Karpas-422 (cell line): ENCODE measurements around the gene CDON. TPM values are rescaled to one million over a fixed set of nuclear protein-coding genes. Genes with fewer than 3 reads are reported as not detected.
"Not testable (repeated sequence)": the region's sequence is repeated elsewhere in the genome, so short reads cannot be mapped to it uniquely, and the experiment has no call there.

Experiments used
- DNase-seq: peaks from one replicate; pipeline ENCODE4 v3.0.0-alpha.2; 2015
- H2AFZ ChIP-seq: fragments of 200-600 bp; sonication (generic); 2 replicates; pipeline ENCODE4 v1.6.1; 2014; ENCODE audit warnings: antibody characterized with exemption, low read length, mixed read lengths
- H3K27ac ChIP-seq: fragments of 200-600 bp; sonication (generic); 2 replicates; pipeline ENCODE4 v1.5.1; 2014; ENCODE audit warnings: mild to moderate bottlenecking, low read length, moderate library complexity
- H3K27me3 ChIP-seq: fragments of 200-600 bp; sonication (generic); 2 replicates; pipeline ENCODE4 v1.6.1; 2014; ENCODE audit warnings: low read length, mixed read lengths
- H3K36me3 ChIP-seq: fragments of 200-600 bp; sonication (generic); 2 replicates; pipeline ENCODE4 v1.6.1; 2014; ENCODE audit warnings: low read length, mixed read lengths; ENCODE audit not compliant: insufficient read depth
- H3K4me1 ChIP-seq: fragments of 200-600 bp; sonication (generic); 2 replicates; pipeline ENCODE4 v1.6.1; 2014; ENCODE audit warnings: mild to moderate bottlenecking, low read length, mixed read lengths
- H3K4me2 ChIP-seq: fragments of 200-600 bp; sonication (generic); 2 replicates; pipeline ENCODE4 v1.6.1; 2014; ENCODE audit warnings: low read length, low read depth, mild to moderate bottlenecking; ENCODE audit not compliant: poor library complexity, severe bottlenecking
- H3K4me3 ChIP-seq: fragments of 200-600 bp; sonication (generic); 2 replicates; pipeline ENCODE4 v1.5.1; 2014; ENCODE audit warnings: mild to moderate bottlenecking, antibody characterized with exemption, low read length, mixed read lengths
- H3K79me2 ChIP-seq: fragments of 200-600 bp; sonication (generic); 2 replicates; pipeline ENCODE4 v1.6.1; 2014; ENCODE audit warnings: mild to moderate bottlenecking, low read length, mixed read lengths
- H3K9ac ChIP-seq: fragments of 200-600 bp; sonication (generic); 2 replicates; pipeline ENCODE4 v1.6.0; 2014; ENCODE audit warnings: low read length
- H3K9me2 ChIP-seq: fragments of 200-600 bp; sonication (generic), shearing (Covaris generic); replicated peaks from 2 replicates; pipeline ENCODE4 v1.6.0; 2014; ENCODE audit warnings: mild to moderate bottlenecking, low read length, moderate library complexity; ENCODE audit not compliant: insufficient read depth
- H3K9me3 ChIP-seq: fragments of 300-700, 200-600 bp; sonication (generic); 2 replicates; pipeline ENCODE4 v1.6.1; 2014; ENCODE audit warnings: low read length, mixed read lengths
- H4K20me1 ChIP-seq: fragments of 200-600 bp; sonication (generic); 2 replicates; pipeline ENCODE4 v1.6.1; 2014; ENCODE audit warnings: mild to moderate bottlenecking, antibody characterized with exemption, low read length, low read depth; ENCODE audit not compliant: insufficient read depth
- total RNA-seq: library from RNA; depleted of rRNA; stranded (reverse); fragments of >200 nt; shearing (Covaris generic); gene quantifications from 2 replicates; pipeline ENCODE4 v1.2.3, GENCODE V29; 2014; ENCODE audit warnings: low replicate concordance; rRNA removed

The CDON gene
- total RNA-seq, 1 experiment from 2014 or later: 2.1 TPM

GRCh38 chr11:125914601-125915000 lies 148.1 kb downstream of the CDON start:
- not testable (repeated sequence) for H3K9me3 ChIP-seq, DNase-seq, H3K9ac ChIP-seq, H3K4me2 ChIP-seq, H3K4me1 ChIP-seq, H2AFZ ChIP-seq, H3K27me3 ChIP-seq, H3K9me2 ChIP-seq, H3K79me2 ChIP-seq, H3K27ac ChIP-seq, H3K4me3 ChIP-seq, H3K36me3 ChIP-seq, H4K20me1 ChIP-seq

GRCh38 chr11:125910226-125910849 lies 152.3 kb downstream of the CDON start:
- no peak for DNase-seq
- H3K36me3 ChIP-seq: no peaks in the 10 kb centered on the region
- H3K9me2 ChIP-seq: no peaks in the 10 kb centered on the region
- no peaks in the 10 kb centered on the region for H4K20me1 ChIP-seq
- no peak overlapping the region for H3K4me3 ChIP-seq
- no peak overlapping the region for H3K27ac ChIP-seq
- H3K9ac ChIP-seq: no peak overlapping the region
- H3K4me2 ChIP-seq: no peak overlapping the region
- no peaks in the 10 kb centered on the region for H3K79me2 ChIP-seq
- no peaks in the 10 kb centered on the region for H3K9me3 ChIP-seq
- no peak overlapping the region for H2AFZ ChIP-seq
- no peaks in the 10 kb centered on the region for H3K27me3 ChIP-seq
- no peaks in the 10 kb centered on the region; the same call in 1 of the 2 replicates for H3K4me1 ChIP-seq

Other genes starting within 250 kb of the CDON start
- gene PATE4, start 229.6 kb downstream of the CDON start, total RNA-seq: not detected in 2 replicates
- 4.6 and 4.8 TPM in 2 replicates for gene HYLS1, start 175.2 kb downstream of the CDON start, total RNA-seq
- 3.1 and 9.8 TPM in 2 replicates for gene PUS3, start 159.7 kb downstream of the CDON start, total RNA-seq
- not detected in 2 replicates for gene DDX25, start 158.4 kb downstream of the CDON start, total RNA-seq
- gene VSIG10L2, start 116.8 kb downstream of the CDON start, total RNA-seq: not detected in 2 replicates
- 13.0 and 15.5 TPM in 2 replicates for gene RPUSD4, start 148.8 kb upstream of the CDON start, total RNA-seq
- gene FAM118B, start 148.9 kb upstream of the CDON start, total RNA-seq: 3.4 and 14.8 TPM in 2 replicates
- 41.0 and 58.4 TPM in 2 replicates for gene SRPRA, start 206.0 kb upstream of the CDON start, total RNA-seq
- gene FOXRED1, start 206.3 kb upstream of the CDON start, total RNA-seq: 13.7 and 18.4 TPM in 2 replicates
- gene TIRAP, start 220.2 kb upstream of the CDON start, total RNA-seq: 4.4 and 4.8 TPM in 2 replicates
- gene DCPS, start 241.2 kb upstream of the CDON start, total RNA-seq: 17.6 and 18.3 TPM in 2 replicates